HEK293 (cell line): ENCODE results near the gene TNFRSF4.

Source experiments
- CTCF ChIA-PET: fragments of 350-600 bp; formaldehyde crosslinking; extraction: SDS; loops from one replicate; lab custom pipeline; 2021; ENCODE audit warnings: antibody characterized with exemption; lab: Yijun Ruan, JAX
- POLR2A ChIA-PET: fragments of 300-600 bp; formaldehyde crosslinking; extraction: SDS; loops from one replicate; lab custom pipeline; 2020; ENCODE audit warnings: antibody characterized with exemption, inconsistent platforms; lab: Yijun Ruan, JAX
- H3K27ac ChIP-seq: fragments of 200-500 bp; sonication (Bioruptor generic); 2 replicates; pipeline ENCODE4 v1.5.1; 2014; ENCODE audit warnings: low read depth, low read length, control low read depth, inconsistent platforms; ENCODE audit errors: extremely low read depth
- H3K36me3 ChIP-seq, 2 experiments: fragments of 200-500 bp in 1 of 2; sonication (Bioruptor generic) in 1 of 2; 1 replicate in 1 of 2; 2 replicates in 1 of 2; pipeline ENCODE4 v1.5.1; 2014 to 2017; ENCODE audit warnings: inconsistent platforms in 2 of 2, low read length in 2 of 2; ENCODE audit not compliant: control insufficient read depth in 2 of 2, insufficient read depth in 1 of 2
- H3K4me1 ChIP-seq: fragments of 200-500 bp; sonication (Bioruptor generic); 2 replicates; pipeline ENCODE4 v1.5.1; 2014; ENCODE audit warnings: mild to moderate bottlenecking, low read length, inconsistent platforms; ENCODE audit not compliant: control insufficient read depth, insufficient read depth
- H3K4me3 ChIP-seq: 2 replicates; pipeline ENCODE4 v1.5.1; 2011; ENCODE audit warnings: low read depth, mild to moderate bottlenecking, control low read depth, low read length, moderate library complexity
- H3K9me3 ChIP-seq: fragments of 200-500 bp; sonication (Bioruptor generic); 2 replicates; pipeline ENCODE4 v1.5.1; 2014; ENCODE audit warnings: low read depth, low read length, inconsistent platforms; ENCODE audit not compliant: control insufficient read depth, insufficient read depth
- BCL11B ChIP-seq: fragments of 450-650 bp; formaldehyde crosslinking; IDR thresholded peaks from 2 replicates; pipeline ENCODE4 v1.5.1; 2016; ENCODE audit warnings: low read depth, missing biosample characterization, missing genetic modification characterization
- GLIS1 ChIP-seq: fragments of 450-650 bp; formaldehyde crosslinking; IDR thresholded peaks from 2 replicates; pipeline ENCODE4 v1.5.1; 2016; ENCODE audit warnings: missing biosample characterization, missing genetic modification characterization
- GLIS2 ChIP-seq: fragments of 450-650 bp; formaldehyde crosslinking; IDR thresholded peaks from 2 replicates; pipeline ENCODE4 v1.5.1; 2016; ENCODE audit warnings: missing biosample characterization, missing genetic modification characterization
- HOXA7 ChIP-seq: sonication (generic); formaldehyde crosslinking; IDR thresholded peaks from 2 replicates; pipeline ENCODE4 v1.8.1; 2022; ENCODE audit warnings: missing genetic modification reagents, borderline replicate concordance
- YY2 ChIP-seq: fragments of 450-650 bp; formaldehyde crosslinking; IDR thresholded peaks from 2 replicates; pipeline ENCODE4 v1.5.1; 2016; ENCODE audit warnings: missing biosample characterization, missing genetic modification characterization
- ZBTB6 ChIP-seq: fragments of 450-650 bp; formaldehyde crosslinking; IDR thresholded peaks from 2 replicates; pipeline ENCODE4 v1.5.1; 2017; ENCODE audit warnings: missing biosample characterization, missing genetic modification characterization
- ZEB2 ChIP-seq: fragments of 450-650 bp; formaldehyde crosslinking; IDR thresholded peaks from 2 replicates; pipeline ENCODE4 v1.5.1; 2016; ENCODE audit warnings: missing biosample characterization, missing genetic modification characterization
- ZIC2 ChIP-seq: fragments of 450-650 bp; formaldehyde crosslinking; IDR thresholded peaks from 2 replicates; pipeline ENCODE4 v1.5.1; 2016; ENCODE audit warnings: missing biosample characterization, missing genetic modification characterization
- ZNF280D ChIP-seq: fragments of 450-650 bp; formaldehyde crosslinking; IDR thresholded peaks from 2 replicates; pipeline ENCODE4 v1.5.1; 2016; ENCODE audit warnings: missing biosample characterization, missing genetic modification characterization
- ZNF335 ChIP-seq: fragments of 450-650 bp; formaldehyde crosslinking; conservative IDR thresholded peaks from 2 replicates; pipeline ENCODE4 v1.5.1; 2016; ENCODE audit warnings: missing biosample characterization, missing genetic modification characterization
- ZNF341 ChIP-seq: fragments of 450-650 bp; formaldehyde crosslinking; IDR thresholded peaks from 2 replicates; pipeline ENCODE4; 2016; ENCODE audit warnings: low read depth, missing biosample characterization, missing genetic modification characterization
- ZNF354C ChIP-seq: fragments of 450-650 bp; formaldehyde crosslinking; IDR thresholded peaks from 2 replicates; pipeline ENCODE4 v1.5.1; 2016; ENCODE audit warnings: missing biosample characterization, missing genetic modification characterization, low read depth, borderline replicate concordance
- ZNF521 ChIP-seq: fragments of 450-650 bp; formaldehyde crosslinking; IDR thresholded peaks from 2 replicates; pipeline ENCODE4 v1.5.1; 2017; ENCODE audit warnings: missing biosample characterization, mild to moderate bottlenecking, missing genetic modification characterization
- ZNF561 ChIP-seq: fragments of 450-650 bp; IDR thresholded peaks from 2 replicates; pipeline ENCODE4 v1.5.1; 2018; ENCODE audit warnings: missing biosample characterization, missing genetic modification characterization, borderline replicate concordance
- ZNF707 ChIP-seq: fragments of 450-650 bp; formaldehyde crosslinking; IDR thresholded peaks from 2 replicates; pipeline ENCODE4 v1.5.1; 2016; ENCODE audit warnings: missing biosample characterization, missing genetic modification characterization
- ZSCAN18 ChIP-seq: fragments of 450-650 bp; formaldehyde crosslinking; IDR thresholded peaks from 2 replicates; pipeline ENCODE4 v1.5.1; 2016; ENCODE audit warnings: missing biosample characterization, missing genetic modification characterization

The TNFRSF4 gene

GRCh38 chr1:1259119-1259488 lies 45.2 kb upstream of the TNFRSF4 start (continued):
- TF ChIP-seq BCL11B, result no peak

DNA sequence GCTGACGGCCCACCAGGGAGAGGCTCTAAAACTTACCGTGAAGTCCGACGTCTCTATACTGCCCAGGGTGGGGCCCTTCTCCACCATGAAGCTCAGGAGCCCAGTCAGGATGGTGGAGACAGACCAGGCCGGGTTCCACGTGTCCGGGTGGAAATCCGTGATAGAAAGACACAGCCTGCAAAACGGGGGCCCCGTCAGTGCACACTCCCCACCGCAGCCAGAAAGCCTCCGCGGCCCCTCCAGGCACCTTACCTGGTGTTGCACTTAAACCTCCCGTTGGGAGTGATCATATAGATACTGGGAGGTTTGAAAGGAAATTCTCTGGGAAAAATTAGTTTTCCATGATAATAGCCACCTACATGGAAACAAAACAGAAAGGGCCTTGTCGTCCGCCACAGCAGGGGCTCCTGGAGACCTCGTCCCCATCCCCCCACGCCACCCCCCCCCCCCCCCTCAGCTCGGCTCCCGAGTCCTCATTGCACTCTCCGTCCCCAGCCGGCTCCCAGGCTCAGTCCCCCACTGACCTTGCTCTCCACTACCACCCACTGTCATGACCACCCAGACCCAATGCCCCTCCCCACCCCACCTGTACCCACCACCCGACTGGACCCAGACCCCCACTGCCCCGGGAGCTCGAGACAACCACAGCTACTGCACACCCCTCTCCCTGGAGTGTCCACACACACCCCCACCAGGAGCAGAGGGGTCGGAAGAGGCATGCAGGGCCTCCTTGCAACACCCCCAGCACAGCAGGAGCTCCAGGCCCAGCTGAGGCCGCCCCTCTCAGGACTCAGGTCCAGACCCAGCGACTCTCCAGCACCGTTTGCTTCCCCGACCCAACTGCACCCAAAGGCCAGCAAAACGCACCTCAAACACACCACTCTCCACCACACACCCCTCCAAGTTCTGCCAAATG lies 43.3 kb upstream of the TNFRSF4 start:
- Histone ChIP-seq H3K4me3 (no peak overlapping the region), H3K4me1 (no peaks in the 10 kb centered on the region), H3K36me3 (peaks cover 6 to 93% of the 10 kb centered on the region in 2 experiments; a peak in 2 of 3 replicates), H3K9me3 (no peaks in the 10 kb centered on the region), H3K27ac (no peak overlapping the region)
- CTCF ChIA-PET, result interaction anchor here (0.6 to 0.7 kb wide), 2 partner anchors 10 to 34 kb away, joined by 3 read pairs; no protein-coding TSS in a partner anchor
- TF ChIP-seq ZIC2 (tag by site-specific recombination), result 0 out of 2 replicates have a peak, but pooled peaks have one; percentile 15
- TF ChIP-seq ZNF521 (tag by site-specific recombination), result no peak
- 0 out of 2 replicates have a peak, but pooled peaks have one; percentile 8 for TF ChIP-seq GLIS1 (tag by site-specific recombination)
- TF ChIP-seq BCL11B, result 0 out of 2 replicates have a peak, but pooled peaks have one; percentile 21
- no peak for TF ChIP-seq HOXA7 (CRISPR knock-in tag)
- TF ChIP-seq GLIS2, result peak; percentile 52; the same call in 1 of the 2 replicates
- 0 out of 2 replicates have a peak, but pooled peaks have one; percentile 24 for TF ChIP-seq ZBTB6
- POLR2A ChIA-PET, result interaction anchor here (0.6 to 1.0 kb wide), 3 partner anchors 21 to 365 kb away, joined by 3 to 10 read pairs (median 3); no protein-coding TSS in a partner anchor

DNA sequence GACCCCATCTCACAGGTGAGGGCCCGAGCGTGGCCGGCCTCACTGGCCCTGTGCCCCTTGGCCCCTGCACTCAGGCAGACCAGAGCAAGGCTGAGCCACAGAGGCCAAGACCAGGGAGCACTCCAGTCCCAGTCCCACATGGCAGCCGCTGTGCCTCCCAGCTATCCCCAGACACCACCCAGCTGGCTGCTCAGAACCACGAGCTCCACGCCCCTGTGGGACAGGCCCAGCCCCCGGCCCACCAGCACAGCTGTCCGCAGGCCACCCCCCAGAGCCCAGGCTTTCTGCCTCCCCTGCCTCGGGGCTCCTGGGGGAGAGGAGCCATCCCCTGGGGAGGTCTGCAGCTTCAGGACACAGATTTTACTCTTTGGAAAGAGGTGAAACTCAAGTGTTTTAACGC lies 41.7 kb upstream of the TNFRSF4 start:
- ChIA-PET CTCF (no interaction called here), POLR2A (no interaction called here)
- Histone ChIP-seq H3K9me3 (no peaks in the 10 kb centered on the region), H3K4me1 (no peaks in the 10 kb centered on the region; the same call in 1 of the 2 replicates), H3K36me3 (peaks cover 6 to 79% of the 10 kb centered on the region in 2 experiments; a peak in 2 of 3 replicates), H3K4me3 (no peak overlapping the region), H3K27ac (0 out of 2 replicates have a peak overlapping the region, but pooled peaks have one; percentile 14)
- TF ChIP-seq ZNF707 (tag by site-specific recombination), result no peak
- TF ChIP-seq GLIS1 (tag by site-specific recombination), result peak; percentile 89

- POLR2A ChIA-PET, result no interaction called here
- CTCF ChIA-PET, result no interaction called here
Measured at GRCh38 chr1:1255078-1255477, 41.1 kb upstream of the TNFRSF4 start.

More at GRCh38 chr1:1255078-1255477, 41.1 kb upstream of the TNFRSF4 start:
- H3K9me3 ChIP-seq, result no peaks in the 10 kb centered on the region
- TF ChIP-seq ZNF354C (tag by site-specific recombination) (no peak), ZSCAN18 (tag by site-specific recombination) (no peak), ZEB2 (tag by site-specific recombination) (no peak), YY2 (tag by site-specific recombination) (no peak), ZNF341 (no peak), ZNF335 (tag by site-specific recombination) (no peak), ZNF280D (no peak), ZNF561 (tag by site-specific recombination) (no peak)
- H3K27ac ChIP-seq, result 0 out of 2 replicates have a peak overlapping the region, but pooled peaks have one; percentile 14
- H3K4me1 ChIP-seq, result no peaks in the 10 kb centered on the region; the same call in 1 of the 2 replicates
- H3K36me3 ChIP-seq, result peaks cover 6 to 74% of the 10 kb centered on the region in 2 experiments; a peak in 2 of 3 replicates
- H3K4me3 ChIP-seq, result no peak overlapping the region
